ENCODE measurements around the gene HSD11B1.
"Not testable (repeated sequence)": the region's sequence is repeated elsewhere in the genome, so short reads cannot be mapped to it uniquely, and the experiment has no call there.

HSD11B1 gene

GRCh38 chr1:209692296-209692695 is 12.3 kb upstream of the HSD11B1 start:
- DNase-seq (ENCODE audit: low read depth), result no peak

- DNase-seq (ENCODE audit: low read depth), result peak; percentile 88
Measured at GRCh38 chr1:209692745-209693504, 11.7 kb upstream of the HSD11B1 start.

- DNase-seq (ENCODE audit: low read depth), result no peak
Measured at GRCh38 chr1:209696673-209697072, 8.0 kb upstream of the HSD11B1 start.

GRCh38 chr1:209697126-209697525 is 7.5 kb upstream of the HSD11B1 start:
- no peak for DNase-seq (ENCODE audit: low read depth)

- DNase-seq (ENCODE audit: low read depth), result not testable (repeated sequence)
Measured at GRCh38 chr1:209700686-209701085, 4.0 kb upstream of the HSD11B1 start.

GRCh38 chr1:209702832-209703231 is 1.8 kb upstream of the HSD11B1 start:
- no peak for DNase-seq (ENCODE audit: low read depth)

- DNase-seq (ENCODE audit: low read depth), result no peak
Measured at GRCh38 chr1:209703834-209704504, 677 bp upstream of the HSD11B1 start.

GRCh38 chr1:209705033-209705598 is 470 bp downstream of the HSD11B1 start:
- no peak for DNase-seq (ENCODE audit: low read depth)

- no peak for DNase-seq (ENCODE audit: low read depth)
Measured at GRCh38 chr1:209706622-209707021, 2.0 kb downstream of the HSD11B1 start.

GRCh38 chr1:209707308-209707707 is 2.7 kb downstream of the HSD11B1 start:
- DNase-seq (ENCODE audit: low read depth), result no peak

- DNase-seq (ENCODE audit: low read depth), result no peak
Measured at GRCh38 chr1:209708297-209708696, 3.7 kb downstream of the HSD11B1 start.

- no peak for DNase-seq (ENCODE audit: low read depth)
Measured at GRCh38 chr1:209710093-209710492, 5.4 kb downstream of the HSD11B1 start.

GRCh38 chr1:209710847-209711246 is 6.2 kb downstream of the HSD11B1 start:
- DNase-seq (ENCODE audit: low read depth), result no peak

- DNase-seq (ENCODE audit: low read depth), result no peak
Measured at GRCh38 chr1:209714338-209714737, 9.7 kb downstream of the HSD11B1 start.

- DNase-seq (ENCODE audit: low read depth), result no peak
Measured at GRCh38 chr1:209715314-209715713, 10.7 kb downstream of the HSD11B1 start.

- DNase-seq (ENCODE audit: low read depth), result no peak
Measured at GRCh38 chr1:209717818-209718217, 13.2 kb downstream of the HSD11B1 start.

GRCh38 chr1:209720326-209720725 is 15.7 kb downstream of the HSD11B1 start:
- DNase-seq (ENCODE audit: low read depth), result peak; percentile 62

GRCh38 chr1:209720826-209721225 is 16.2 kb downstream of the HSD11B1 start:
- DNase-seq (ENCODE audit: low read depth), result peak; percentile 48

GRCh38 chr1:209721323-209721722 is 16.7 kb downstream of the HSD11B1 start:
- no peak for DNase-seq (ENCODE audit: low read depth)

GRCh38 chr1:209723265-209723664 is 18.6 kb downstream of the HSD11B1 start:
- no peak for DNase-seq (ENCODE audit: low read depth)

GRCh38 chr1:209723756-209724693 is 19.4 kb downstream of the HSD11B1 start:
- DNase-seq (ENCODE audit: low read depth), result peak; percentile 80

GRCh38 chr1:209727286-209727685 is 22.6 kb downstream of the HSD11B1 start:
- no peak for DNase-seq (ENCODE audit: low read depth)

Data from stromal cell of bone marrow (primary cell).